K562 (cell line): ENCODE results near the gene ACTRT3. TPM values are rescaled to one million over a fixed set of nuclear protein-coding genes. Genes with fewer than 3 reads are reported as not detected.
A peak's percentile ranks its signal among the peaks of the same experiment; 100 is the strongest.

ENCODE experiments used
- ESRRA ChIP-seq: fragments of 450-650 bp; IDR thresholded peaks from 2 replicates; pipeline ENCODE4 v1.6.1; 2014; ENCODE audit warnings: low read depth, mild to moderate bottlenecking, moderate library complexity, borderline replicate concordance
- KDM5B ChIP-seq: fragments of 200-600 bp; sonication (generic); IDR thresholded peaks from 2 replicates; pipeline ENCODE4 v1.6.1; 2012; ENCODE audit warnings: low read depth, mild to moderate bottlenecking, moderate library complexity, low read length, control low read depth, inconsistent platforms; ENCODE audit not compliant: insufficient replicate concordance
- NCOA2 ChIP-seq, 2 experiments: fragments of 450-650 bp; IDR thresholded peaks; 2 replicates each; pipeline ENCODE4 v1.6.1; 2018; ENCODE audit warnings: mild to moderate bottlenecking in 2 of 2, moderate library complexity in 1 of 2; ENCODE audit not compliant: partially characterized antibody in 2 of 2
- PHF8 ChIP-seq: fragments of 200-600 bp; sonication (generic); IDR thresholded peaks from 2 replicates; pipeline ENCODE4 v1.6.1; 2012; ENCODE audit warnings: mixed run types, mild to moderate bottlenecking, inconsistent platforms, low read length, moderate library complexity, borderline replicate concordance
- POLR2B ChIP-seq: fragments of 450-650 bp; IDR thresholded peaks from 2 replicates; pipeline ENCODE4 v1.6.1; 2018; ENCODE audit warnings: low read depth; ENCODE audit not compliant: partially characterized antibody
- RFX5 ChIP-seq: IDR thresholded peaks from 2 replicates; pipeline ENCODE4 v1.6.1; 2011; ENCODE audit warnings: low read depth, mild to moderate bottlenecking, improper control_type of control experiment, low read length
- SMARCB1 ChIP-seq: IDR thresholded peaks from 2 replicates; pipeline ENCODE4 v1.6.1; 2011; ENCODE audit warnings: improper control_type of control experiment, low read depth; ENCODE audit not compliant: insufficient read length
- ZNF124 ChIP-seq: sonication (generic); formaldehyde crosslinking; IDR thresholded peaks from 2 replicates; pipeline ENCODE4 v1.8.1; 2022; ENCODE audit warnings: missing genetic modification reagents
- polyA plus RNA-seq, 8 experiments: library from polyadenylated mRNA; depleted of rRNA in 4 of 8; stranded (reverse) in 5 of 8; unstranded in 3 of 8; fragments of >200 nt; fragmentation: Nextera tagmentation in 2 of 8; fragmentation: Illumina TruSeq in 1 of 8; extraction: Ambion mirVana in 2 of 8; extraction: Trizol in 1 of 8; gene quantifications; 2 replicates each; pipeline versions ENCODE4 v1.2.1 to v1.2.3, GENCODE V29; 2011 to 2014; ENCODE audit warnings: inconsistent platforms in 1 of 8, missing spikeins in 1 of 8
- total RNA-seq, 7 experiments: library from RNA; depleted of rRNA in 6 of 7; stranded (reverse); fragments of >200 nt in 6 of 7; fragmentation: Illumina TruSeq in 2 of 7; extraction: Trizol in 2 of 7; gene quantifications; 2 replicates each; pipeline versions ENCODE4 v1.2.1 to v1.2.3, GENCODE V29; 2011 to 2021; ENCODE audit warnings: low replicate concordance in 1 of 7
- TF ChIP-seq, protein P1 (sequence below): fragments of 450-650 bp; IDR thresholded peaks from 2 replicates; pipeline ENCODE4 v1.6.1; 2016; ENCODE audit warnings: mild to moderate bottlenecking, moderate library complexity
- TF ChIP-seq, protein P2 (sequence below): sonication (generic); formaldehyde crosslinking; IDR thresholded peaks from 2 replicates; pipeline ENCODE4 v1.8.1; 2023; ENCODE audit warnings: mild to moderate bottlenecking, missing genetic modification reagents
- TF ChIP-seq, protein P3 (sequence below): sonication (generic); formaldehyde crosslinking; IDR thresholded peaks from 2 replicates; pipeline ENCODE4 v1.8.0; 2022; ENCODE audit warnings: mild to moderate bottlenecking, missing genetic modification reagents, borderline replicate concordance

ACTRT3 gene
- total and polyA plus RNA-seq, 9 of the 15 experiments (the other 6 are each of a cell fraction or from before 2014, with no cell fraction given): 0.06 to 0.11 (median 0.07) TPM; not detected in 5

DNA sequence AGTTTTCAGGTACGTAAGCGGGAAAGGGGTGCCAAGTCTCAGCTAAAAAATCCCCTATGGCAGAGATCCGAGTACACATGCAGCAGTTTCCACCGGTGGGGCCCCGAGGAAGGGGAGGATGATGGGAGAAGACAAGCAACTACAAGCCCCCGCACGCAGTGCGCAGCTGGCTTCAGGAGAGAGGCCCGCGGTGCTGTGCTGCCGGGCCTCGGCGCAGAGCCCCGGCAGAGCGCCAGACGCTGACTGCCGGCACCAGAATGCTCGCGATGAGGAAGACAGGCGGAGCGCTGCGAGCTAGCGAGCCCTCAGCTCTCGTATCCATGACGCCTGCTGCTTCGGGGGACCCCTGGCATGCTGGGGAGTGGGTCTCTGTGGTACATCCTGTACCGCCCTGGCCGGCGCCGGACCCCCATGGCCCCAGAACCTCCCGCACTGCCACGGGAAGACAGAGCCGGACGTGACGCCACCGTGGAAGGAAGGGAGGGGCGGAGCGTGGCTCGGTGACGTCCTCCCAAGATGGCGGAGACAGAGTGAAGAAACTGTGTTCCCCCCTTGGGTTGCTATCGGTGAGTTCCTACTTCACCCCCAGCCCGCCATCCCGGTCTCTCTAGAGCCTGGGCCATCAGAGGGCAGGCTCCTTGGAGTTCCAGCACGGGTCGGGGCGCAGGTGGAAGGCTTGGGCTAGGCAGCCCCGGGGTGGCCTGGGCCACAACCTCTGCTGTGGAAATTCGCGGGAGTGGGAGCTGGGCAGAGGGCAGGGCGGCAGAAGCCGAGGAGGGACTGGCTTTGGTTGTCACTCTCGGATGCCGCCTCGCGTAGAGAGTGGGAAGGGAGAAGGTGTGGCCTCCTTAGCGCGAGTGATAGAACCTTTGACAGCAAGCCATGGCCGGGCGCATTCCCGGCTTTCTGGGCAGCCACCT lies 3.8 kb upstream of the ACTRT3 start, which contains the start of gene MYNN (continued):
- TF ChIP-seq PHF8: peak; percentile 99
- TF ChIP-seq, protein P1, sequence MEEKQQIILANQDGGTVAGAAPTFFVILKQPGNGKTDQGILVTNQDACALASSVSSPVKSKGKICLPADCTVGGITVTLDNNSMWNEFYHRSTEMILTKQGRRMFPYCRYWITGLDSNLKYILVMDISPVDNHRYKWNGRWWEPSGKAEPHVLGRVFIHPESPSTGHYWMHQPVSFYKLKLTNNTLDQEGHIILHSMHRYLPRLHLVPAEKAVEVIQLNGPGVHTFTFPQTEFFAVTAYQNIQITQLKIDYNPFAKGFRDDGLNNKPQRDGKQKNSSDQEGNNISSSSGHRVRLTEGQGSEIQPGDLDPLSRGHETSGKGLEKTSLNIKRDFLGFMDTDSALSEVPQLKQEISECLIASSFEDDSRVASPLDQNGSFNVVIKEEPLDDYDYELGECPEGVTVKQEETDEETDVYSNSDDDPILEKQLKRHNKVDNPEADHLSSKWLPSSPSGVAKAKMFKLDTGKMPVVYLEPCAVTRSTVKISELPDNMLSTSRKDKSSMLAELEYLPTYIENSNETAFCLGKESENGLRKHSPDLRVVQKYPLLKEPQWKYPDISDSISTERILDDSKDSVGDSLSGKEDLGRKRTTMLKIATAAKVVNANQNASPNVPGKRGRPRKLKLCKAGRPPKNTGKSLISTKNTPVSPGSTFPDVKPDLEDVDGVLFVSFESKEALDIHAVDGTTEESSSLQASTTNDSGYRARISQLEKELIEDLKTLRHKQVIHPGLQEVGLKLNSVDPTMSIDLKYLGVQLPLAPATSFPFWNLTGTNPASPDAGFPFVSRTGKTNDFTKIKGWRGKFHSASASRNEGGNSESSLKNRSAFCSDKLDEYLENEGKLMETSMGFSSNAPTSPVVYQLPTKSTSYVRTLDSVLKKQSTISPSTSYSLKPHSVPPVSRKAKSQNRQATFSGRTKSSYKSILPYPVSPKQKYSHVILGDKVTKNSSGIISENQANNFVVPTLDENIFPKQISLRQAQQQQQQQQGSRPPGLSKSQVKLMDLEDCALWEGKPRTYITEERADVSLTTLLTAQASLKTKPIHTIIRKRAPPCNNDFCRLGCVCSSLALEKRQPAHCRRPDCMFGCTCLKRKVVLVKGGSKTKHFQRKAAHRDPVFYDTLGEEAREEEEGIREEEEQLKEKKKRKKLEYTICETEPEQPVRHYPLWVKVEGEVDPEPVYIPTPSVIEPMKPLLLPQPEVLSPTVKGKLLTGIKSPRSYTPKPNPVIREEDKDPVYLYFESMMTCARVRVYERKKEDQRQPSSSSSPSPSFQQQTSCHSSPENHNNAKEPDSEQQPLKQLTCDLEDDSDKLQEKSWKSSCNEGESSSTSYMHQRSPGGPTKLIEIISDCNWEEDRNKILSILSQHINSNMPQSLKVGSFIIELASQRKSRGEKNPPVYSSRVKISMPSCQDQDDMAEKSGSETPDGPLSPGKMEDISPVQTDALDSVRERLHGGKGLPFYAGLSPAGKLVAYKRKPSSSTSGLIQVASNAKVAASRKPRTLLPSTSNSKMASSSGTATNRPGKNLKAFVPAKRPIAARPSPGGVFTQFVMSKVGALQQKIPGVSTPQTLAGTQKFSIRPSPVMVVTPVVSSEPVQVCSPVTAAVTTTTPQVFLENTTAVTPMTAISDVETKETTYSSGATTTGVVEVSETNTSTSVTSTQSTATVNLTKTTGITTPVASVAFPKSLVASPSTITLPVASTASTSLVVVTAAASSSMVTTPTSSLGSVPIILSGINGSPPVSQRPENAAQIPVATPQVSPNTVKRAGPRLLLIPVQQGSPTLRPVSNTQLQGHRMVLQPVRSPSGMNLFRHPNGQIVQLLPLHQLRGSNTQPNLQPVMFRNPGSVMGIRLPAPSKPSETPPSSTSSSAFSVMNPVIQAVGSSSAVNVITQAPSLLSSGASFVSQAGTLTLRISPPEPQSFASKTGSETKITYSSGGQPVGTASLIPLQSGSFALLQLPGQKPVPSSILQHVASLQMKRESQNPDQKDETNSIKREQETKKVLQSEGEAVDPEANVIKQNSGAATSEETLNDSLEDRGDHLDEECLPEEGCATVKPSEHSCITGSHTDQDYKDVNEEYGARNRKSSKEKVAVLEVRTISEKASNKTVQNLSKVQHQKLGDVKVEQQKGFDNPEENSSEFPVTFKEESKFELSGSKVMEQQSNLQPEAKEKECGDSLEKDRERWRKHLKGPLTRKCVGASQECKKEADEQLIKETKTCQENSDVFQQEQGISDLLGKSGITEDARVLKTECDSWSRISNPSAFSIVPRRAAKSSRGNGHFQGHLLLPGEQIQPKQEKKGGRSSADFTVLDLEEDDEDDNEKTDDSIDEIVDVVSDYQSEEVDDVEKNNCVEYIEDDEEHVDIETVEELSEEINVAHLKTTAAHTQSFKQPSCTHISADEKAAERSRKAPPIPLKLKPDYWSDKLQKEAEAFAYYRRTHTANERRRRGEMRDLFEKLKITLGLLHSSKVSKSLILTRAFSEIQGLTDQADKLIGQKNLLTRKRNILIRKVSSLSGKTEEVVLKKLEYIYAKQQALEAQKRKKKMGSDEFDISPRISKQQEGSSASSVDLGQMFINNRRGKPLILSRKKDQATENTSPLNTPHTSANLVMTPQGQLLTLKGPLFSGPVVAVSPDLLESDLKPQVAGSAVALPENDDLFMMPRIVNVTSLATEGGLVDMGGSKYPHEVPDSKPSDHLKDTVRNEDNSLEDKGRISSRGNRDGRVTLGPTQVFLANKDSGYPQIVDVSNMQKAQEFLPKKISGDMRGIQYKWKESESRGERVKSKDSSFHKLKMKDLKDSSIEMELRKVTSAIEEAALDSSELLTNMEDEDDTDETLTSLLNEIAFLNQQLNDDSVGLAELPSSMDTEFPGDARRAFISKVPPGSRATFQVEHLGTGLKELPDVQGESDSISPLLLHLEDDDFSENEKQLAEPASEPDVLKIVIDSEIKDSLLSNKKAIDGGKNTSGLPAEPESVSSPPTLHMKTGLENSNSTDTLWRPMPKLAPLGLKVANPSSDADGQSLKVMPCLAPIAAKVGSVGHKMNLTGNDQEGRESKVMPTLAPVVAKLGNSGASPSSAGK: no peak
- no peak for TF ChIP-seq RFX5
- TF ChIP-seq POLR2B: peak; percentile 97
- TF ChIP-seq ESRRA: peak; percentile 46; the same call in 1 of the 2 replicates
- TF ChIP-seq ZNF124: no peak
- TF ChIP-seq, protein P2, sequence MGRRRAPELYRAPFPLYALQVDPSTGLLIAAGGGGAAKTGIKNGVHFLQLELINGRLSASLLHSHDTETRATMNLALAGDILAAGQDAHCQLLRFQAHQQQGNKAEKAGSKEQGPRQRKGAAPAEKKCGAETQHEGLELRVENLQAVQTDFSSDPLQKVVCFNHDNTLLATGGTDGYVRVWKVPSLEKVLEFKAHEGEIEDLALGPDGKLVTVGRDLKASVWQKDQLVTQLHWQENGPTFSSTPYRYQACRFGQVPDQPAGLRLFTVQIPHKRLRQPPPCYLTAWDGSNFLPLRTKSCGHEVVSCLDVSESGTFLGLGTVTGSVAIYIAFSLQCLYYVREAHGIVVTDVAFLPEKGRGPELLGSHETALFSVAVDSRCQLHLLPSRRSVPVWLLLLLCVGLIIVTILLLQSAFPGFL (CRISPR knock-in tag): no peak
- no peak for TF ChIP-seq NCOA2 (IDR thresholded peaks at IDR 0.05; ENCODE audit: partially characterized antibody in 2 of 2)
- TF ChIP-seq, protein P3, sequence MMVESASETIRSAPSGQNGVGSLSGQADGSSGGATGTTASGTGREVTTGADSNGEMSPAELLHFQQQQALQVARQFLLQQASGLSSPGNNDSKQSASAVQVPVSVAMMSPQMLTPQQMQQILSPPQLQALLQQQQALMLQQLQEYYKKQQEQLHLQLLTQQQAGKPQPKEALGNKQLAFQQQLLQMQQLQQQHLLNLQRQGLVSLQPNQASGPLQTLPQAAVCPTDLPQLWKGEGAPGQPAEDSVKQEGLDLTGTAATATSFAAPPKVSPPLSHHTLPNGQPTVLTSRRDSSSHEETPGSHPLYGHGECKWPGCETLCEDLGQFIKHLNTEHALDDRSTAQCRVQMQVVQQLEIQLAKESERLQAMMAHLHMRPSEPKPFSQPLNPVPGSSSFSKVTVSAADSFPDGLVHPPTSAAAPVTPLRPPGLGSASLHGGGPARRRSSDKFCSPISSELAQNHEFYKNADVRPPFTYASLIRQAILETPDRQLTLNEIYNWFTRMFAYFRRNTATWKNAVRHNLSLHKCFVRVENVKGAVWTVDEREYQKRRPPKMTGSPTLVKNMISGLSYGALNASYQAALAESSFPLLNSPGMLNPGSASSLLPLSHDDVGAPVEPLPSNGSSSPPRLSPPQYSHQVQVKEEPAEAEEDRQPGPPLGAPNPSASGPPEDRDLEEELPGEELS (CRISPR knock-in tag): peak; percentile 64; the same call in 1 of the 2 replicates
- peak; percentile 88 for TF ChIP-seq KDM5B
- TF ChIP-seq SMARCB1: no peak
